NCI-H1417 (cell line): ENCODE measurements around the gene TRABD2B.

ENCODE experiments used
- DNase-seq, 3 experiments: peaks; one replicate each; lab custom pipeline; 2025; lab: John Stamatoyannopoulos, UW

The TRABD2B gene

DNA sequence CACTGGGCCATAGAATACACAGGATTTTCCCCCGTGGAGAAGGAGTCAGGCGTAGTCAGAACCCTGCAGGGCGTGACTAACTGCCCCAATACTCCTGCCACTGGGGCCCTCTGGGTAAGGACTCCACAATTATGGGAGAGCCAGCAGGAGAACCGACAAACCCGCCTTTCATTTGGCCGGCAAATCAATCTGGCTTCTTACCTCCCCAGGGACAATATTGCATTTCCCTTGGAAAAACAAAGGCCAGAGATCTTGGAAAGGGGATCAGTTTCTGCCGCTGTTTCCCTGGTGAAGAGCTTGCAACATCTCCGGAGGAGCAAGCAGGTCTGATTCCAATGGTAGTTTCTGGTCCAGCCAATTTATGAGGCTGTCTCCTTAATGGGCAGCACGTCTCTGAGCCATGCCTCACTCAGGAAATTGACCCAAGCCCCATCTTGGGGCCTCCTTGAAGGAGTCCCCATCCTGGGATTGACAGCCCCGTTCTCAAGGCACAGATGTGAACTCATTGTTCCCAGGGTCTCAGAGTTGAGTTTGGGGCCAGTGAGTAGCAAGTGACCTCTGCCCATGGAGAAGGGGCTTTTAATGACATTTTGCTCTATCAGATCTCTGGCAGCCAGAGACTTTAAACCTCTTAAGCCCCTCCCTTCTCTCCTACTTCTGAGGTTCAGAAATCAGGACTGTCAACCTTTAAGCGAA is 4.3 kb downstream of the TRABD2B start:
- peak in 1 of 3 experiments; percentile 4 for DNase-seq

DNA sequence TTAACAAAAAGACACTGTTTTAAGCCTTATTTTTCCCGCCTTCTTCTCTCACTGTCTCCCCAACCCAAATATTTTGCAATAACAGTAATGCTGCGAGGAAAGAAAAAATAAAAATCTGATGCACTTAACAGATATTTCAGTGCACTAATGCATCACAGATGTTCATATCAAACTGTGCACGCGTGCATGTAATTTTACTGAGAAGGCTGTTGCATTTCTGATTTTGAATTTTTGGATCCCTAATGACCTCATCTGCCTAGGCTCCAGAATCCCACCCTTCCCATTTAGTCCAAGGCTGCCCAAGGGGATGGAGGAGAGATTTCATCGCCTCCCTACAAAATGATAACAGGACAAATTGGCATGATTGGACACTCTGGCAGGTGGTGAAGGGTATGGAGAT is 5.5 kb downstream of the TRABD2B start:
- no peak for DNase-seq

DNA sequence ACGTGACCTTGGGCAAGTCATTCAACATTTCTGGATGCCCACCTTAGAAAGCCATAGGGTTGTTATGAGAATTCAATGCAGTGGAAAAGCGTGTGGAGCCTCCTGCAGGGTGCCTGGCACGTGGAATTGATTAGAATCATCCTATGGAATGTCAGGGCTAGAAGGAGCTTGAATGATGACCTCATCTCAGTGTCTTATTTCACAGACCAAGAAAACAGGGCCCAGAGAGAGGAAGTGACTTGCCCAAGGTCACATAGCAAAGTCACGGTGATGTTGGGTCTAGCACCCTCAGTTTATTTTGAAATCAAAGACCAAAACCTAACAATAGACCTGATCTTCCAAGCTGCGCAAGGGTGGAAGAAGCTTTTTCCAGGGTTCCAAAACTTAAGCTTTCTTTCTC is 6.0 kb downstream of the TRABD2B start:
- DNase-seq = no peak

DNA sequence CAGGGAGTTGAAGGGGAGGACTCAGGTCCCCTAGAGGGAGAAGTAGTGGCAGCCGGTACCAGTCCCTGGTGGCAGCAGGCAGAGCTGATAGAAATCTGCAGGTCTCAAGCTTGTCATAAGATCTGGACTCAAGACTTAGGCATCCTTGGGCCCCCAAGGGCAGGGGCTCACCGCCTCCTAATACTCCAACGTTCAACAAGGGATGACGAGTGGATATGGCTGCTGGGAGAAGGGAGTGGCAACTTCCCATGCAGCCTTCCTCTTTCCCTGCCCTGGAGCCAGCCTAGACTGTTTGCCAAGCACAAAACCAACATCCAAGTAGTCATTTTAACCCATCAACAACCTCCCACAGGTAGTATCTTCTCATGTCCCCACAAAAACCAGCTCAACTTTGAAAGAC is 6.9 kb downstream of the TRABD2B start:
- DNase-seq = no peak

DNA sequence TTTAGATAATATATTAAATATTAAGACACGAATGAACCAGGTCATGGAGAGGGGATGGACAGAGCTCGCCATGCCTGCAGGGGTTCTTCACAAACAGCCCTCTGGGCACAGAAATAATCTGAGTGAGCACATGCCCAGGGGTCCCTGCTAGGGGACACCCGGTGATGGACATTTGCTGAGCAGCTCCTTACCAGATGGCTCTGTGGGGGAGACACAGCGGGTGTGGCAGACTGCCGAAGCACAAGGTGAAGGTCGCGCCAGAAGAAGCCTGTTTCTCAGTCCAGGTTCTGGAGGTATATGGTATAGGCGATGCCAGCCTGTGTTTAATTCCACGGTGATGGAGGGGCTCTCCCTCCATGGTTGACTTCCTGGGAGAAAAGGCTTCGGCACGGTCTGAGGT is 9.6 kb downstream of the TRABD2B start:
- DNase-seq = no peak

DNA sequence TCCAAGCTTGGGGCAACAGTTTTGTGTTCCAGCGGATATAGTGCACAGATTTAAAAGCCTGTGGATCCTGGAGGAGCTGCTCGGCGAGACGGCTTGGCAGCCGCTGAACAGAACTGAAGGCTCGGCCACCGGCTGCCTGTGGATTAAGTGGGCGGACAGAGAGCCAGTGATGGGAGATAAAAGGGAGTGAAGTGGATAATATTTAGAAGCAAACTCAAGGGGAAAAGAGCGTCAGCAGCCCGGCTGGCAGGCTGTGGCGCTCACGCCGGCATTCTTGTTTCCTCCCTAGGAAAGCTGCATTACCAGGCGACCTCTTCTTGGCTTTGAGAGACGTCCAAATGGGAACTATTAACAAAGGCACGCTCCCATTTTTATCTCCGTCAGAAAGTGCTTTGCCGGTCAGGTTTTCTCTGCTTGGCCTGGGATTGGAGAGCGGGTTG is 10.4 kb downstream of the TRABD2B start:
- DNase-seq = peak in 2 of 3 experiments; percentile 22 to 47

DNA sequence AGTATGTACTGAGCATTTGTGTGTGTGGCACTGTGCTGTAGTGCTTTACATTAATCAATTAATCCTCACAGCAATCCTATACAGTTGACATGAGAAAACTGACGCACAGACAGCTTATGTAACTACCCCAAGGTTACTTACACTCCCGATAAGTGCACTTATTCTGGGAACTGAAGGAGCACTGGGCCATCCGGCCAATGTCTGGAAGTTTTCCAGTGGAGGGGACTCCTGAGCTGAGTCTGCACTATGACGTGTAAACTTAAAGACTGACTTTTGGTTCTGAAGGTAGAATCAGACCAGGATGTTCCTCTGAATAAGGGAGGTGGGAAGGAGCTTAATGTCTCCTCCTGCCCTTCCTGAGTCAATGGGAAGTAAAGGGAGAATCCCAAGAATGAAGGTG is 12.2 kb downstream of the TRABD2B start:
- DNase-seq = no peak

DNA sequence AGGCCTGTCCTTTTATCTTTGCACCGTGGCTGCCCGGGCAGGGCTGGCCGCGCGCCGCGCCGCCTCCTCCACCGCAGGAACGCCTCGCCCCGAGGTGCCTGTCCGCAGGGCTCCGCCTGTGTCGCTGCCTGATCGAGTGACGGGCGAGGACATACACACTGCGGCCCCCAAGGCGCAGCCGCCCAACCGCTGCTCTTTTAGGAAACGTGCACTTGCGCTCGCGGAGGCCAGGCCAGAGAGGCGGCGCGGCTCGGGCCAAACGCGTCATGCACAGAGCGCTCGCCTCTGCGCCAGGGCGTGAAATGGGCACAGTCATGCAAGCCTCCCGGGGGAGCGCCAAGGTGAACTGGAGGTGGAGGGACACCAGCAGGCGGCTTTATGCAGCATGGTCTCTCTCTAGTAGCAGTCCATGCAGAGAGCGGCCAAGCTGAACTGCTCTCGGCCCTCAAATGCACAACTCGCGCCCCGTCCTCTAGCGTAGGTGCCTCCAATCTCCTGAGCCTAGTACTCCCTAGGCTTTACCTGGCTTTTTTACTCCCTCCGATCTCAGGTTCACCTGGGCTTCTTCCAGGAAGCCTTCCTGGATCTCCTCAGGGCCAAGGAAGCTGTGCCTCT is 12.9 kb downstream of the TRABD2B start:
- DNase-seq = no peak

DNA sequence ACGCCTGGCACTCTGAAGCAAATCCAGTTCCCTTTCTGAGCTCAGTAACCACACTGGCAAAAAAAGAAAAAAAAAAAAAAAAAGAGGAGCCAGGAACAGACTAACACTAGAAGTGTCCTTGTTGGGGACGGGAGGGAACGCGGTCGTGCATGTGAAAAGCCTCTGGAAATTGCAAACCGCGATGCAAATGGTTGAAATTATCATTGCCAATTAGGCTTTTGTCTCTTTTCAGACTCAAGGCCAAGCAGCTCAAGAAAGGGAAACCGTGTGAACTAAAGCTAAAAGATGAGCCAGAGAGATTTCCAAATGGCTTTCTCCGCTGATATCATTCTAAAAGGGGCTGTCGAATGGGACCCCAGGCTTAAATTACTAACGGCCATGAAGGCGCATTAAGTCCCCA is 13.5 kb downstream of the TRABD2B start:
- no peak for DNase-seq

DNA sequence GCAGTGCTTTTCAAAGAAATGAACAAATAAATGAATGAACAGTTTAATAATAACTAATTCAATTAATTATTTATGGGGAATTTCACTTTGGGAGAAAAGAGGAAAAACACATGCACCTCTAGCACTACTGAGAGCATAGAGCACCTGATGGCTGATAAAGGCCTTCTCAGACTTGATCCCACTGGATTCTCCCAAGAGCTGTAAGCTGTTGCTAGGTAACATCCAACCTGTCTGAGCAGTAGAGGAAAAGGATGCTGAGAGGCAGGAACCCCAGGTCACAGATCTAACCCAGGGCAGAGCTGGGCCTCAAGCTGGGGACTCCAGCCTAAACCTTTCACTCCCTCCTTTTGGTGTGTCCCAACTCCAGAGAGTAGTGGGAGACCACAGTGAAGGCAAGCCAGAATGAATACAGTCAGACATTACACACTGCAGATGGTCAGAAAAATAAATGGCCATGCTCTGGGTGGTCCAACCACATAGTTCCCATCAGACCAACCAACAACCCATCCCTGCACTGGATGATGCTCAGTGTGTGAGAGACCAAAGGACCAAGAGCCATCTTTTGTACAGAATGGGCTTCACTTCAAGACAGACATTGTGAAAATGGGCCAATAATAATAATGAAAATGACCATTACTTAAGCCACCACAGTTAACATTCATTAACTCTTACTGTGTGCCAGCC is 15.4 kb downstream of the TRABD2B start:
- peak in 1 of 3 experiments; percentile 11 for DNase-seq

DNA sequence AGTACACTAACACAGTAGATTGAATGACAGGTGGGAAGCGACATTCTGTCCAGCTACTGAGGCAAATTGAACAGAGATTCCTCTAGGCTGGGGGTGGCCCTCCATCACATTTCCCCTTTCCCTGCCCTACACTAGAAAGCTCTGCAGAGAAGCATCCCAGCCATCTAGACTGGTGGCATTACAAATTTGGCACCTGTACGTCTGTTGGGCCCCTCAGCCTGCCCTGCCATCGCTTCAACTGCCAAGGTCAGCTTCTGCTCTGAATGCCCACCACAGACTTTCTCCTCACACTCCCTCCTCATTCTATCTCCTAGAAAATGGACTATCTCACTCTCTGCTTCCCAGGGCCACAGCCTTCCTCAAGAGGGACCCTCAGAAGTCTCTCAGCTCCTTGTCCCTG is 16.7 kb downstream of the TRABD2B start:
- DNase-seq = no peak

DNA sequence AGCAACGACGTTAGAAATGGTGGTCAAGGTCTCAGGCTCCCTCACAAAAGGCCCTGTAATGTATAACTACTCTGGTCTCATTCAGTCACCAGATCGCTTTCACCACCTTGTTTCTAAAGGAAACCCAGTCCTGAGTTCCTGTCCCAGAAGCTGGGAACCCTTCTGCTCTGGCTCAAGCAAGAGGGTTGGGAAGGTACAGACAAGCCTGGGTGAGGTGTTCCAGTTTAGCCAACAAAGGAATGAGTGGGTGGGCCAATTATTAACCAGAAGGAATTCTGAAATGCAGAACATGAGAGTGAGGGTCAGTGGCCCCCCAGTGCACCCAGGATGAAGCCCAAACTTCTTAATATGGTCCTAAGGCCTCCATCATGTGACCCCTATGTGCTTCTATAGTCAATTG is 17.5 kb downstream of the TRABD2B start:
- no peak for DNase-seq

DNA sequence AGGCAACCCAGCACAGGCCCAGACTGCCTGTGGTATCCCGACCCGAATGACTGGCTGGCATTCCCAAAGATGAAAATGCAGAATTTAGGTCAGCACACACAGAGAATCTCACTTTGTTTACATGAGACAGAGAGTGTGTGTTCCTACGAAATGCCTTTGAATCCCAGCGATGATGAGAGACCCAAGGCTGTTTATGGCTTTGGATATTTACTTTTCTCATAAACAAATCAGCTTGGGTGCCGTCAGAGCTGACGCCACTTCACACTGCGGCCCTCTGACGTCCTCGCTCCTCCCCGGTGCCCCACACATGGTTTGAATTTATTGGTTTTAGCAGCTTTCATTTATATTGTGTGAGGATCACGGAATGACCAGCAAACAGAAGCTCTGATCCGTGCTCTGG is 18.7 kb downstream of the TRABD2B start:
- DNase-seq = no peak

DNA sequence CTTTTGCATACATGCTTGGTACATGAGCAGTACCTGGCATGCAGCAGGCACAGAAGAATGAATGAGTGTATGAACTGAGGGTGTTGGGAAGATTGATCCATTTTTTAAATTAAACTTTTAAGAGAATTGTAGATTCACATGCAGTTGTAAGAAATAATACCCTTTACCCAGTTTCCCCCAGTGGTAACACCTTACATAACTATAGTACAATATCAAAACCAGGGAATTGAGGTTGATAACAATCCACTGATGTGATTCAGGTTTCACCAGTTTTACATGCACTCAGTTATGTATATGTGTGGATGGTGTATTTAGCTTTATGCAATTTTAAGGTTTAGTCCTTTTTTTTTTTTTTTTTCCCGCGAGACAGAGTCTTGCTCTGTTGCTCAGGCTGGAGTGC is 20.5 kb downstream of the TRABD2B start:
- DNase-seq = no peak

DNA sequence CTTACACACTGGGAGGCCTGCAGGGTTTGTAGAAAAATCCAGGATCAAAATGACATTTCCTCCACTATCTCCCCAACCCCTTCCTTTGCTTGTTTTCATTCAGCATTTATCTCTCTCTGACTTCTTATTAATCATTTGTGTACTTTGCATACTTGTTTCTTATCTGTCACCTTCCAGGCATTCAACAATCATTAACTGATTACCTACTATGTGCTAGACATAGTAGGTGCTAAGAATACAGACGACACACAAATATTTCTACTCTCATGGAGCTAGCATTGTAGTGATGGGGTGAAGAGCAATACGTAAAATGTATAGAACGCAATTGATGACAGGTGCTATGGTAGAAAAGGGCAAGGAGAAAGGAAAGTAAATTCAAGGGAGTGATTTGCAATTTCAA is 20.9 kb downstream of the TRABD2B start:
- no peak for DNase-seq

DNA sequence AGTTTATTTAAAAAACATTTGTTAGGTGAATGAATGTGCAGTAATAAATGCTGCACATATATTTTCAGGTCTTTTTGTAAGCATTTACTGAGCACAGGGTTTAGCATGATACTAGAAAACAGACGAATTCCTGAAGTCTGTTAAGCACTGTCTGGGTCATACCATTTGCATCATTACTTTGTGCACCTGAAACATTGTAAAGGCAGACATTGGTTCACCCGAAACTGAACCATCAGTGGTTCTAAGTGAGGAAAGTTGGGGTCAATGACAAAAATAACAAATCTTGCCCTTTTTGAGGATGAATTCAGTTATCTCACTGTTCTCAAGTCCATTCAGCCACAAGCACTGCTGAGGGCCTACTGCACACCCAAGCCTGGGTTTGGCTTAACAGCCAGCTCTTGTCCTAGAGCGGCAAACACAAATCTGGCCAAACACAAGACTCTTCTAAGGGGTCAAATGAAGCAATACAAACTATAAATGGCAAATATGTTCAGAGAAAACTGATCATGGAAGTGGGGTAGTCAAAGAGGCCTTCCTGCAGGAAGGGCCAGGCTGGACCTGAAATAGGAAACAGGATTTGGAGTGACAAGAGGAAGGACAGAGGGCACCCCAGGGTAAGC is 21.8 kb downstream of the TRABD2B start:
- DNase-seq = no peak

DNA sequence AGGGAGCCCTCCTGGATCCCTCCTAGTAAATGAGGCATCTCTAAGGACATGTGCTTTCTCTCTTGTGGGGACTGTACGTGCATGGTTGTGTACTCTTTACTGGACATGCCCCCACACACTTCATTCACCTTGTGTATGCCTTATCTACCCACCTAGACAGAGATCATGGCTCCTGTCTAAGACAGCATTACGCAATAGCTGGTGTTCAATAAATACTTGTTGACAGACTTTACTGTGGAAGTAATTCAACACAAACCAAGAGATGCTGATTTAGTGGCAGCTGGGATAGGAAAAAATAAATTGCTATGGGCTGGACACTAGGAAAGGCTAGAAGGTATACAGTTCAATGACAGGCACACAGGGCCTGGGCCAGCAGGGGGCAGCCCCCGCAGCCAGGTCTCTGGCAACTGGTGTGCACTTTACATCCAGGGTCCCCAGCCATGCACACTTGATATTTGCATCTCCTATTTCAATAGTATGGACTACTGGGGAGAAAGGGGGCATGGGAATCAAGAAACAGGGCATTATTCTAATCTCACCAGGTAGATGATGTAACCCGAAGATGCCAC is 24.2 kb downstream of the TRABD2B start:
- DNase-seq = no peak

DNA sequence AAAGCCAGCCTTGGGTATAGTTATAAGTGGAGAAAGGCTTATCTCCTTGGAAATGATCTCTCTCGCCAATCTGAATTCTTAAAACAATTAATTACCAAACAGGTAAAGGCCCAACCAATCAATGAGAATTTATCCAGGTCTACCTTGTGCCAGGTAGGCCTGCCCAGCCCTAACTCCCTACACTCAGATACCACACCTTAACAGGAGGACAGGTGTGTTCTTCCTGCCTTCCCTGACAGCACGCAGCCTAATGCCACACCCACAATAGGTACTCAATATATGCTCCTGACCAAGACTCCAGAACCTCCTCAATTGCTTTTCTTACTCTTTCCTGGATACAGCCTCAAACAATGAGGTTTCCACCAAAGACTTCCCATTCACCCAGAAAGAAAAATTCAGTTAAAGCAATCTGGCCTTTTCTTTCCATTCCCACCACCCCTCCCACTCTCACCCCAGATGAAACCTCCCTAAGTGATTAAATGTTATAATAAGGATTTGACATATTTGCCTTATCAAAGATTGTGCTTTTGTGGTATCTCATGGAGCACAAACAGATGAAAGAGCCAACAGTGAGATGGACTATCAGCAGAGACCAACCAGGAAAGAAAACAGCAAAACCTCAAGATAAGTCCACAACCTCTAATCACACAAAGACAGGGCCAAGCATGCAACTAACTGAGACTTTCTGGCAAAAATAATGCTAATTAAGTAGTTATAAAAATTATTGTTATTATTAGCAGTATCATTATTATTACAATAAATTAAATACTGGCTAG is 25.6 kb downstream of the TRABD2B start:
- no peak for DNase-seq

DNA sequence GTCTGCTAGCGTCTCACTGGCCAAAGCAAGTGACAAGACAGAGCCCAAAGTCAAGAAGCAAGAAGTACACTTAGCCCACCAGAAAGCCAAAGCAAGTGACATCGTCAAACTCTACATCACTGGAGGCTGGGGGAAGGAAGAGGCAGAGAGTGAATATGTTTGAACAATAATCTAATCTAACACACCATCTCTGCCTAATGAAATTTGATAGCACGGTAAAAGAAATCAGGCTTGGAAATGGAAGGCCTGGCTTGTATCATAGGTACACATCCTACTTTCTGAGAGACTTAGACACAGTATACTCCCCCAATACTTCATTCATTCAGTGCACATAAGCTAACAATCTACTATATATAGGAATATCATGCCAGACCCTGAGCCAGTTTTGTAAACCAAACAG is 26.3 kb downstream of the TRABD2B start:
- DNase-seq = no peak

DNA sequence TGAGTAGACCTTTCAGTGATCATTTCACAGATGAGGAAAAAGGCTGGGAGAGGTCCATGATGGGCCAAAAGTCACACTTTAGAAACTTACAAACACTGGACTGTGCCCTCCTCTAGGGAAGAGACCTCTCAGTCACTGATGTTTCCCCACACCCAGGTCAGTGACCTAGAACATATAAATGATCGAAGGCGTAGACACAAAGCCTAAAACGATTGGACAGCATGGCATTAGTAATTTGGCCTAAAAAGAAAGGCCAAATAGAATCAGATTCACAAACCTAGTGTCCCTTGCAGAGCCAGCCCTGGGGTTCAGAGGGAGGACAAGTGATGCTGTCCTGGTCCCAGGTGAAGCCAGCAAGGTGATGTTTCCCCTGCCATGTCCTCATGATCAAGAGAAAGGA is 27.7 kb downstream of the TRABD2B start:
- no peak for DNase-seq

DNA sequence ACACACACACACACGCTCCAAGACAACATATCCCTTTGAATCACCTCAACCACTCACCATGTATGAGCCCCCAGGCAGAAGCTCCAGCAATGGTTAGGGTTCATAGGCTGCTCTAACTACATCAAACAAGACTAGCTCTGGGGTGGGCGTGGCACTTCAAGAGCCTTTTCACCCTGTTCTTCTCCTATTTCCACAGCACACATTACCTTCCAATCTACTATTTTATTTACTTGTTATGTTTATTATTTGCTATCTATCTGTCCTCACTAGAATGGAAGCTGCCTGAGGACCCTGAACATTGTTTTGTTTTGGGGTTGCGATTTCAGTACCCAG is 28.7 kb downstream of the TRABD2B start:
- peak in 1 of 3 experiments; percentile 8 for DNase-seq
